Measurements from ENCODE around the gene SPRR3.
"Not testable (repeated sequence)": the region's sequence is repeated elsewhere in the genome, so short reads cannot be mapped to it uniquely, and the experiment has no call there.

DNA sequence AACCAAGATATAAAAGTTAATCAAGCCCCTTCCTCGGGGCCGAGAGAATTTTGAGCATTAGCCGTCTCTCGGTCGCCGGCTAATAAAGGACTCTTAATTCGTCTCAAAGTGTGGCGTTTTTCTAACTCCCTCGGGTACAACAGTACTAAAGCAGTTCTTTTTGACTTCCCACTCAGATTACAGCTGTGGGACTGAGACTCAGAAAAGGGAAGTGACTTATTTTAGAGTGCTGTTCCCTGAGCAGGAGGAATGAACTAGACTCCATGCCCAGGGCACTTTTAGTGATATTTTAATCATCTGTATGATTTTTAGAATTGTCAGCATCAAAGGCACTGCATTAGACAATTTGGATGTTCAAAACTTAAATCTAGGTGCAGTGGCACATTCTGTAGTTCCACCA lies 20.8 kb downstream of the SPRR3 start:
- TF ChIP-seq, protein P1, sequence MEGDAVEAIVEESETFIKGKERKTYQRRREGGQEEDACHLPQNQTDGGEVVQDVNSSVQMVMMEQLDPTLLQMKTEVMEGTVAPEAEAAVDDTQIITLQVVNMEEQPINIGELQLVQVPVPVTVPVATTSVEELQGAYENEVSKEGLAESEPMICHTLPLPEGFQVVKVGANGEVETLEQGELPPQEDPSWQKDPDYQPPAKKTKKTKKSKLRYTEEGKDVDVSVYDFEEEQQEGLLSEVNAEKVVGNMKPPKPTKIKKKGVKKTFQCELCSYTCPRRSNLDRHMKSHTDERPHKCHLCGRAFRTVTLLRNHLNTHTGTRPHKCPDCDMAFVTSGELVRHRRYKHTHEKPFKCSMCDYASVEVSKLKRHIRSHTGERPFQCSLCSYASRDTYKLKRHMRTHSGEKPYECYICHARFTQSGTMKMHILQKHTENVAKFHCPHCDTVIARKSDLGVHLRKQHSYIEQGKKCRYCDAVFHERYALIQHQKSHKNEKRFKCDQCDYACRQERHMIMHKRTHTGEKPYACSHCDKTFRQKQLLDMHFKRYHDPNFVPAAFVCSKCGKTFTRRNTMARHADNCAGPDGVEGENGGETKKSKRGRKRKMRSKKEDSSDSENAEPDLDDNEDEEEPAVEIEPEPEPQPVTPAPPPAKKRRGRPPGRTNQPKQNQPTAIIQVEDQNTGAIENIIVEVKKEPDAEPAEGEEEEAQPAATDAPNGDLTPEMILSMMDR (conservative IDR thresholded peaks at IDR 0.05; ENCODE audit: low read depth, low read length), result not testable (repeated sequence)
- TF ChIP-seq EZH2 (IDR thresholded peaks at IDR 0.05; ENCODE audit: borderline replicate concordance, low read depth, low read length, poor library complexity, severe bottlenecking), result not testable (repeated sequence)
